Measurements from ENCODE around the gene PDZK1.

GRCh38 chr1:145729196-145729595 is 22.0 kb upstream of the PDZK1 start:
- TF ChIP-seq GATA3 (IDR thresholded peaks at IDR 0.05; ENCODE audit: low read depth, low read length) (no peak), GATA2 (IDR thresholded peaks at IDR 0.05; ENCODE audit: low read depth, low read length) (no peak)
